ENCODE data around the gene IGFLR1.
"Not testable (repeated sequence)": the region's sequence is repeated elsewhere in the genome, so short reads cannot be mapped to it uniquely, and the experiment has no call there.

IGFLR1 gene

DNA sequence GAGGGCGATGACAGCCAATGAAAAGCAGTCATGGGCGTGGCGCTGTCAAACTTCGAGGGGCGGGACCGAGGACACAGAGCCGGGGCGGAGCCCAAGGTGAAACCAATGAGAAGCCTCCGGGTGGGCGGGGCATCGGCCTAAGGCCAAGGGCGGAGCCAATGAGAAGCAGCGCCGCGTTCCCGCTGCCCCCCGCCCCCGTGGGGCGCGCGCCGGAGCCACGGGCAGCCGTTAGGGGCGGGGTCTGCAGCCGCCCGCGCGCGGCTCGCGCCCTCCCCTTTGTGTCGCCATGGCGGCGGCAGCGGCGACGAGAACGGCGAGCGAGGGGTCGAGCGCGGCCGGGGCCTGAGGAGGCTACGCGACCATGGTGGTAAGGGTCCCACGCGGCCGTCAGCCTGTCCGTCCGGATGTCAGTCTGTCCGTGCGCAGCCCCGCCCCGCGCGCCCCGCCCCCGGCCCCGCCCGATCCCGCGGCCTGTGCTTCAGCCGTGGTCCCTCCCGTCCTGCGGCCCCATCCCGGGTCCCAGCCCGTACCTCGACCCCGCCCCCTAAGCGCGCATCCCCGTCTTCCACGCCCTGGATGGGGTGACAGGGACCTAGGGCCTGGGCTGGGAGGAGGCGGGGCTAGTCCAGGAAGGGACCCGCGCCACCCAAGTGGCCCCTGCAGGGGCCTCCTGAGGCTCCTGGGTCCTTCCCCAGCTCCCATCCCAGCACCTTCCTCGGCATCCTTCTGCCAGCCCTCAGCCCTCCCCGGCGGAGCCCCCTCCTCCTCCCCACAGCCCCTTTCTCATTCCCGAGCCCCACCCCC lies 33.2 kb upstream of the IGFLR1 start, which contains the start of gene ARHGAP33:
Gene ARHGAP33, plus strand, starts transcription at position 267 of the 804 bp plus-strand sequence. Its CDS starts 95 bp downstream, at position 362.
- peak within 1 kb of the TSS; percentile 42 for H3K27ac ChIP-seq (ENCODE audit: low read depth, low read length)

GRCh38 chr19:35775046-35775297 lies 32.7 kb upstream of the IGFLR1 start:
- no peak overlapping the region for H3K9ac ChIP-seq (ENCODE audit: low read length)

More for the DNA sequence above, 33.2 kb upstream of the IGFLR1 start, which contains the start of gene ARHGAP33:
- Histone ChIP-seq H3K27me3 (ENCODE audit: control insufficient read depth in 1 of 2, insufficient read depth in 2 of 2, low read length in 2 of 2) (no peaks in the 10 kb centered on the region), H3K36me3 (ENCODE audit: insufficient read depth, low read length) (no peaks in the 10 kb centered on the region), H3K4me1 (ENCODE audit: insufficient read depth, low read length) (peaks cover 18% of the 10 kb centered on the region), H3K9me3 (ENCODE audit: low read length) (no peaks in the 10 kb centered on the region), H3K4me3 (ENCODE audit: low read depth in 1 of 2, low read length in 2 of 2) (peak within 1 kb of the TSS; percentile 61 to 70), H3K9ac (ENCODE audit: low read length) (no peak within 1 kb of the TSS)

DNA sequence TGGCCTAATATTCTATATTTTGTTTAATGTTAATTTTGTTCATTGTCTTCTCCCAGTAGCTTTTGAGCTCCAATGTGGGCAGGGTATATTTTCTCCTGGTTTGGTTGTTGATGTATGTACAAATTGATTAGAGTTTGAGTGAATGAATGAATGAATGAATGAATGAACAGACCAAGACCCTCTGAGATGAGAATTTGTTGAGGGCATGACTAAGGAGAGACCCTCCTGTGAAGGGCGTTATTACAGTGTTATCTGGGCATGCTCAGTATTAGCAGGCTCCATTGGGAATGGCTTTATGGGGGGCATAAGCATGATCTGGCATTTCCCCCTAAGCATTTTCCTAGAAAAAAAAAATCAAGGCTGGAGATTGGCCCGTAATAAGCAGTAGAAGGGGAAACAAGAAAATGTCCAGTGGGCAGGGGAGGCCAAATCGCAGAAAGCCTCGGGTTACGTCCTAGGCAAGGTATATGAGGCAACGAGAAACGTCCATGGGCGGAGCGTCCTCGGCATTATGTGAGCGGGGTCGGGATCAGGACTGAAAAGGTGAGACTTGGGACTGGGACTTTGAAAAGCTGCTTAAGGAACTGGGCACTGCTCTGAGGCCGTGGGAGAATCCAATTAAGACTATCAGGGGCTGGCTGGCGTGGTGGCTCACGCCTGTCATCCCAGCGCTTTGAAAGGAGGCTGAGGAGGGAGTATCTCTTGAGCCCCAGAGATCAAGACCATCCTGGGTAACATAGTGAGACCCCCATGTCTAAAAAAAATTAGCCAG lies 32.2 kb upstream of the IGFLR1 start:
- peak overlapping the region; percentile 30 to 61 for H3K4me3 ChIP-seq (ENCODE audit: low read depth in 1 of 2, low read length in 2 of 2)
- peaks cover 18% of the 10 kb centered on the region for H3K4me1 ChIP-seq (ENCODE audit: insufficient read depth, low read length)
- H3K9ac ChIP-seq (ENCODE audit: low read length), result no peak overlapping the region
- no peaks in the 10 kb centered on the region for H3K36me3 ChIP-seq (ENCODE audit: insufficient read depth, low read length)
- no peaks in the 10 kb centered on the region for H3K27me3 ChIP-seq (ENCODE audit: control insufficient read depth in 1 of 2, insufficient read depth in 2 of 2, low read length in 2 of 2)
- H3K27ac ChIP-seq (ENCODE audit: low read depth, low read length), result no peak overlapping the region
- no peaks in the 10 kb centered on the region for H3K9me3 ChIP-seq (ENCODE audit: low read length)

More at GRCh38 chr19:35775046-35775297, 32.7 kb upstream of the IGFLR1 start:
- Histone ChIP-seq H3K27me3 (ENCODE audit: control insufficient read depth in 1 of 2, insufficient read depth in 2 of 2, low read length in 2 of 2) (no peaks in the 10 kb centered on the region), H3K4me3 (ENCODE audit: low read depth in 1 of 2, low read length in 2 of 2) (peak overlapping the region; percentile 30 to 61), H3K4me1 (ENCODE audit: insufficient read depth, low read length) (peaks cover 18% of the 10 kb centered on the region), H3K27ac (ENCODE audit: low read depth, low read length) (no peak overlapping the region), H3K9me3 (ENCODE audit: low read length) (no peaks in the 10 kb centered on the region), H3K36me3 (ENCODE audit: insufficient read depth, low read length) (no peaks in the 10 kb centered on the region)

GRCh38 chr19:35773020-35773806 lies 31.0 kb upstream of the IGFLR1 start:
- H3K27me3 ChIP-seq (ENCODE audit: control insufficient read depth in 1 of 2, insufficient read depth in 2 of 2, low read length in 2 of 2), result no peaks in the 10 kb centered on the region
- no peak overlapping the region for H3K4me3 ChIP-seq (ENCODE audit: low read depth in 1 of 2, low read length in 2 of 2)
- no peak overlapping the region for H3K27ac ChIP-seq (ENCODE audit: low read depth, low read length)
- H3K36me3 ChIP-seq (ENCODE audit: insufficient read depth, low read length), result no peaks in the 10 kb centered on the region
- H3K4me1 ChIP-seq (ENCODE audit: insufficient read depth, low read length), result peaks cover 18% of the 10 kb centered on the region
- H3K9ac ChIP-seq (ENCODE audit: low read length), result no peak overlapping the region
- no peaks in the 10 kb centered on the region for H3K9me3 ChIP-seq (ENCODE audit: low read length)

DNA sequence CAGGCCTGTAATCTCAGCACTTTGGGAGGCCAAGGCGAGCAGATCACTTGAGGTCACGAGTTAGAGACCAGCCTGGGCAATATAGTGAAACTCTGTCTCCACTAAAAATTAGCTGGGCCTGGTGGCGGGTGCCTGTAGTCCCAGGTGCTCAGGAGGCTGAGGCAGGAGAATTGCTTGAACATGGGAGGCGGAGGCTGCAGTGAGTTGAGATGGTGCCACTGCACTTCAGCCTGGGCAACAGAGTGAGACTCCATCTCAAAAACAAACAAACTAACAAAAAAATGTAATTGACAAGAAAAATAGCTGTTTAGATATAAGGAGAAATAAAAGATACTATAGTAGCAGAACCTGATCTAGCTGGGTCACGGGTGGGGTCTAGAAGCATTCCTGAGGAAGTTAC lies 30.1 kb upstream of the IGFLR1 start:
- H3K4me1 ChIP-seq (ENCODE audit: insufficient read depth, low read length), result peaks cover 18% of the 10 kb centered on the region
- H3K9ac ChIP-seq (ENCODE audit: low read length); H3K4me3 ChIP-seq (ENCODE audit: low read depth in 1 of 2, low read length in 2 of 2); H3K27ac ChIP-seq (ENCODE audit: low read depth, low read length); H3K27me3 ChIP-seq (ENCODE audit: control insufficient read depth in 1 of 2, insufficient read depth in 2 of 2, low read length in 2 of 2); H3K9me3 ChIP-seq (ENCODE audit: low read length); H3K36me3 ChIP-seq (ENCODE audit: insufficient read depth, low read length): not testable (repeated sequence)

DNA sequence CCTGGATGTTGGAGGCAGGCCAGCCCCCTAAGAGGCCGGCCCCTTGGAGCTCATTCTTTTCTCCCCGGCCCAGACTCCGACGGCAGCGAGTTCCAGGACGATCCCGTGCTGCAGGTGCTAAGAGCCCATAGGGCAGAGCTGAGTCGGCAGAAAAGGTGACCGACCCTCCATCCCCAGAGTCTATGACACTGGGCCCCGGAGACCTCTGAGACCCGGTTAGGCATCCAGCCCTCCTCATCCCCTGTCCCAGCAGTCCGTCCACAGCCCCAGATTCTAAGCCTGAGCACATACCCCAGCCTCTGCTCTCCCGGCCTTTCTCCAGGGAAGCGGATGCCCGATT lies 25.8 kb upstream of the IGFLR1 start:
- no peak overlapping the region for H3K9ac ChIP-seq (ENCODE audit: low read length)
- H3K4me1 ChIP-seq (ENCODE audit: insufficient read depth, low read length), result no peaks in the 10 kb centered on the region
- H3K4me3 ChIP-seq (ENCODE audit: low read depth in 1 of 2, low read length in 2 of 2), result no peak overlapping the region
- H3K9me3 ChIP-seq (ENCODE audit: low read length), result no peaks in the 10 kb centered on the region
- no peak overlapping the region for H3K27ac ChIP-seq (ENCODE audit: low read depth, low read length)
- no peaks in the 10 kb centered on the region for H3K27me3 ChIP-seq (ENCODE audit: control insufficient read depth in 1 of 2, insufficient read depth in 2 of 2, low read length in 2 of 2)
- H3K36me3 ChIP-seq (ENCODE audit: insufficient read depth, low read length), result no peaks in the 10 kb centered on the region

- no peaks in the 10 kb centered on the region for H3K27me3 ChIP-seq (ENCODE audit: control insufficient read depth in 1 of 2, insufficient read depth in 2 of 2, low read length in 2 of 2)
- no peaks in the 10 kb centered on the region for H3K4me1 ChIP-seq (ENCODE audit: insufficient read depth, low read length)
- H3K9me3 ChIP-seq (ENCODE audit: low read length), result no peaks in the 10 kb centered on the region
- no peak overlapping the region for H3K4me3 ChIP-seq (ENCODE audit: low read depth in 1 of 2, low read length in 2 of 2)
- no peak overlapping the region for H3K27ac ChIP-seq (ENCODE audit: low read depth, low read length)
- no peaks in the 10 kb centered on the region for H3K36me3 ChIP-seq (ENCODE audit: insufficient read depth, low read length)
- no peak overlapping the region for H3K9ac ChIP-seq (ENCODE audit: low read length)
Measured at GRCh38 chr19:35767288-35768081, 25.2 kb upstream of the IGFLR1 start.

GRCh38 chr19:35766571-35767104 lies 24.4 kb upstream of the IGFLR1 start:
- H3K9me3 ChIP-seq (ENCODE audit: low read length), result no peaks in the 10 kb centered on the region
- no peak overlapping the region for H3K4me3 ChIP-seq (ENCODE audit: low read depth in 1 of 2, low read length in 2 of 2)
- H3K27me3 ChIP-seq (ENCODE audit: control insufficient read depth in 1 of 2, insufficient read depth in 2 of 2, low read length in 2 of 2), result no peaks in the 10 kb centered on the region
- H3K4me1 ChIP-seq (ENCODE audit: insufficient read depth, low read length), result no peaks in the 10 kb centered on the region
- no peak overlapping the region for H3K27ac ChIP-seq (ENCODE audit: low read depth, low read length)
- no peak overlapping the region for H3K9ac ChIP-seq (ENCODE audit: low read length)
- H3K36me3 ChIP-seq (ENCODE audit: insufficient read depth, low read length), result peaks cover 7% of the 10 kb centered on the region

GRCh38 chr19:35764432-35765315 lies 22.4 kb upstream of the IGFLR1 start:
- Histone ChIP-seq H3K9me3 (ENCODE audit: low read length) (no peaks in the 10 kb centered on the region), H3K9ac (ENCODE audit: low read length) (no peak overlapping the region), H3K4me3 (ENCODE audit: low read depth in 1 of 2, low read length in 2 of 2) (no peak overlapping the region), H3K27me3 (ENCODE audit: control insufficient read depth in 1 of 2, insufficient read depth in 2 of 2, low read length in 2 of 2) (no peaks in the 10 kb centered on the region), H3K36me3 (ENCODE audit: insufficient read depth, low read length) (peaks cover 12% of the 10 kb centered on the region), H3K4me1 (ENCODE audit: insufficient read depth, low read length) (peaks cover 3% of the 10 kb centered on the region), H3K27ac (ENCODE audit: low read depth, low read length) (no peak overlapping the region)

GRCh38 chr19:35760711-35761349 lies 18.6 kb upstream of the IGFLR1 start:
- Histone ChIP-seq H3K9me3 (ENCODE audit: low read length) (no peaks in the 10 kb centered on the region), H3K4me3 (ENCODE audit: low read depth in 1 of 2, low read length in 2 of 2) (no peak overlapping the region), H3K27me3 (ENCODE audit: control insufficient read depth in 1 of 2, insufficient read depth in 2 of 2, low read length in 2 of 2) (no peaks in the 10 kb centered on the region), H3K27ac (ENCODE audit: low read depth, low read length) (no peak overlapping the region), H3K9ac (ENCODE audit: low read length) (no peak overlapping the region), H3K36me3 (ENCODE audit: insufficient read depth, low read length) (peaks cover 12% of the 10 kb centered on the region), H3K4me1 (ENCODE audit: insufficient read depth, low read length) (peaks cover 15% of the 10 kb centered on the region)
